Osteocyte (in vitro differentiated cells): ENCODE measurements around the gene SLC9A5. TPM values are rescaled to one million over a fixed set of nuclear protein-coding genes. Genes with fewer than 3 reads are reported as not detected.

Source experiments
- DNase-seq: peaks from one replicate; pipeline ENCODE4 v3.0.0; 2021; ENCODE audit warnings: mixed read lengths; ENCODE audit not compliant: unreplicated experiment; ENCODE audit errors: extremely low spot score
- H3K27ac Mint-ChIP-seq: one replicate; pipeline ENCODE4 v1.8.0; 2021; ENCODE audit warnings: mild to moderate bottlenecking, mixed read lengths; ENCODE audit not compliant: unreplicated experiment
- H3K27me3 Mint-ChIP-seq: one replicate; pipeline ENCODE4 v1.8.0; 2021; ENCODE audit warnings: mixed read lengths; ENCODE audit not compliant: unreplicated experiment
- H3K36me3 Mint-ChIP-seq: one replicate; pipeline ENCODE4 v1.8.0; 2021; ENCODE audit warnings: mixed read lengths; ENCODE audit not compliant: unreplicated experiment
- H3K4me1 Mint-ChIP-seq: one replicate; pipeline ENCODE4 v1.8.0; 2021; ENCODE audit warnings: mixed read lengths; ENCODE audit not compliant: unreplicated experiment
- H3K4me3 Mint-ChIP-seq: one replicate; pipeline ENCODE4 v1.8.0; 2021; ENCODE audit warnings: mild to moderate bottlenecking, moderate library complexity, mixed read lengths; ENCODE audit not compliant: unreplicated experiment
- H3K9me3 Mint-ChIP-seq: one replicate; pipeline ENCODE4 v1.8.0; 2021; ENCODE audit warnings: mixed read lengths; ENCODE audit not compliant: unreplicated experiment
- total RNA-seq: library from RNA; stranded (reverse); gene quantifications from 2 replicates; pipeline ENCODE4 v1.2.1, GENCODE V29; 2021
- TF ChIP-seq, protein P1 (sequence below): fragments of 200-600 bp; sonication (generic); IDR thresholded peaks from 2 replicates; pipeline ENCODE4 v1.5.0; 2021; ENCODE audit warnings: antibody characterized with exemption, mild to moderate bottlenecking, moderate library complexity

Gene SLC9A5
- total RNA-seq, 1 donor from 2014 or later = 4.2 TPM

GRCh38 chr16:67245186-67245585, 3.6 kb upstream of the SLC9A5 start:
- H3K4me1 Mint-ChIP-seq = peaks cover 69% of the 10 kb centered on the region
- no peaks in the 10 kb centered on the region for H3K27me3 Mint-ChIP-seq
- H3K4me3 Mint-ChIP-seq = peak overlapping the region; percentile 85
- TF ChIP-seq, protein P1, sequence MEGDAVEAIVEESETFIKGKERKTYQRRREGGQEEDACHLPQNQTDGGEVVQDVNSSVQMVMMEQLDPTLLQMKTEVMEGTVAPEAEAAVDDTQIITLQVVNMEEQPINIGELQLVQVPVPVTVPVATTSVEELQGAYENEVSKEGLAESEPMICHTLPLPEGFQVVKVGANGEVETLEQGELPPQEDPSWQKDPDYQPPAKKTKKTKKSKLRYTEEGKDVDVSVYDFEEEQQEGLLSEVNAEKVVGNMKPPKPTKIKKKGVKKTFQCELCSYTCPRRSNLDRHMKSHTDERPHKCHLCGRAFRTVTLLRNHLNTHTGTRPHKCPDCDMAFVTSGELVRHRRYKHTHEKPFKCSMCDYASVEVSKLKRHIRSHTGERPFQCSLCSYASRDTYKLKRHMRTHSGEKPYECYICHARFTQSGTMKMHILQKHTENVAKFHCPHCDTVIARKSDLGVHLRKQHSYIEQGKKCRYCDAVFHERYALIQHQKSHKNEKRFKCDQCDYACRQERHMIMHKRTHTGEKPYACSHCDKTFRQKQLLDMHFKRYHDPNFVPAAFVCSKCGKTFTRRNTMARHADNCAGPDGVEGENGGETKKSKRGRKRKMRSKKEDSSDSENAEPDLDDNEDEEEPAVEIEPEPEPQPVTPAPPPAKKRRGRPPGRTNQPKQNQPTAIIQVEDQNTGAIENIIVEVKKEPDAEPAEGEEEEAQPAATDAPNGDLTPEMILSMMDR = no peak
- no peaks in the 10 kb centered on the region for H3K36me3 Mint-ChIP-seq
- H3K9me3 Mint-ChIP-seq = no peaks in the 10 kb centered on the region
- H3K27ac Mint-ChIP-seq = peak overlapping the region; percentile 95
- DNase-seq = no peak

- Mint-ChIP-seq H3K4me3 (peak overlapping the region; percentile 85), H3K4me1 (peaks cover 65% of the 10 kb centered on the region), H3K9me3 (no peaks in the 10 kb centered on the region), H3K36me3 (no peaks in the 10 kb centered on the region), H3K27ac (peak overlapping the region; percentile 95), H3K27me3 (no peaks in the 10 kb centered on the region)
- no peak for DNase-seq
- TF ChIP-seq, protein P1 = no peak
These were observed 3.1 kb upstream of the SLC9A5 start for GRCh38 chr16:67245674-67246080.

GRCh38 chr16:67246081-67246755, 2.6 kb upstream of the SLC9A5 start:
- no peaks in the 10 kb centered on the region for H3K36me3 Mint-ChIP-seq
- H3K27me3 Mint-ChIP-seq = no peaks in the 10 kb centered on the region
- peak; percentile 94 for DNase-seq
- peaks cover 60% of the 10 kb centered on the region for H3K4me1 Mint-ChIP-seq
- peak overlapping the region; percentile 85 for H3K4me3 Mint-ChIP-seq
- H3K9me3 Mint-ChIP-seq = no peaks in the 10 kb centered on the region
- peak overlapping the region; percentile 95 for H3K27ac Mint-ChIP-seq
- TF ChIP-seq, protein P1 = peak; percentile 56

- H3K27ac Mint-ChIP-seq = peak overlapping the region; percentile 95
- TF ChIP-seq, protein P1 = no peak
- no peaks in the 10 kb centered on the region for H3K36me3 Mint-ChIP-seq
- H3K9me3 Mint-ChIP-seq = no peaks in the 10 kb centered on the region
- peaks cover 55% of the 10 kb centered on the region for H3K4me1 Mint-ChIP-seq
- no peaks in the 10 kb centered on the region for H3K27me3 Mint-ChIP-seq
- no peak for DNase-seq
- H3K4me3 Mint-ChIP-seq = peak overlapping the region; percentile 85
These were observed 2.0 kb upstream of the SLC9A5 start for GRCh38 chr16:67246756-67247191.

GRCh38 chr16:67247192-67248072, 1.3 kb upstream of the SLC9A5 start, which contains the start of gene FHOD1:
Gene FHOD1, minus strand, starts transcription at chr16:67247481. Its CDS starts 71 bp downstream, at chr16:67247410.
- H3K36me3 Mint-ChIP-seq = no peaks in the 10 kb centered on the region
- H3K9me3 Mint-ChIP-seq = no peaks in the 10 kb centered on the region
- DNase-seq = peak; percentile 99
- no peaks in the 10 kb centered on the region for H3K27me3 Mint-ChIP-seq
- peak within 1 kb of the TSS; percentile 85 for H3K4me3 Mint-ChIP-seq
- peaks cover 50% of the 10 kb centered on the region for H3K4me1 Mint-ChIP-seq
- TF ChIP-seq, protein P1 = no peak
- H3K27ac Mint-ChIP-seq = peak within 1 kb of the TSS; percentile 95
